ENCODE measurements around the gene PRKG1. TPM values are rescaled to one million over a fixed set of nuclear protein-coding genes. Genes with fewer than 3 reads are reported as not detected.

Gene PRKG1
- total and polyA plus RNA-seq, 2 of the 8 experiments (the other 6 are each of a cell fraction or from before 2014, with no cell fraction given) = 4.2 to 15.2 TPM

DNA sequence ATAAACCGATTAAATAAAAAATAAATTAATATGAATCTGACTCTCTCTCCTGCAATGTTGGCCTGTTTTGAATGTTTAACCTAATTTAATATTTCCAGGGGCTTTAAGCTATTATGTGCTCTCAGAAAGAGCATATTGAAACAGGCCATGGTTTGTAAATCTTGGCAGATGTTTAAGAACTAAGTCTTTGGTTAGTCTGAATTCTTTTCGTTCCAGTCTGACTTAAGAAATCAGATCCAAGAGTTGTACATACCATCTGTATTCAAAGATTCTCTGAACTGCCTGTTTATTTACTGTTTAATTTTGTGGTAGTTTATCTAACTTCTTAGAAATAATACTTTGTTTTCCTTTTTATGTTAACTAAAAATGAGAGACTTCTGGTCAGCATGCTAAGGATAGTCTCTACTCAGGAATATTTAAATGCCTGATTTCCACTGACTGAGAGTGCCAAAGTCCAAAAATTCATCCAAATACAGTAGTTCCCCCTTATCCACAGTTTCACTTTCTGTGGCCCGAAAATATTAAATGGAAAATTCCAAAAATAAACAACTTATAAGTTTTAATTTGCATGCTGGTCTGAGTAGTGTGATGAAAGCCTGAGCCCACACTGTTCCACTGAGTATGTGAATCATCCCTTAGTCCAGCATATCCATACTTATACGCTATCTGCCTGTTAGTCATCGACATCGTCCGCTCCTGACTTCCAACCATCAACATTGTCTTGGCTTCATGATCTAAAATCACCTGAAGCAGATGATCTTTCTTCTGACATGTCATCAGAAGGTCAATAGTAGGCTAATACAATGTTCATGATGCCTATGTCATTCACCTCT, 863.2 kb downstream of the PRKG1 start:
- H2BK20ac ChIP-seq (ENCODE audit: low read length) = no peak overlapping the region
- no peak for TF ChIP-seq EGR1 (IDR thresholded peaks at IDR 0.05; ENCODE audit: borderline replicate concordance, low read depth, low read length)
- no peak for TF ChIP-seq TEAD4 (IDR thresholded peaks at IDR 0.05; ENCODE audit: low read depth, low read length)
- TF ChIP-seq GTF2F1 (IDR thresholded peaks at IDR 0.05; ENCODE audit: borderline replicate concordance, low read depth, low read length) = no peak
- TF ChIP-seq KDM5A (IDR thresholded peaks at IDR 0.05; ENCODE audit: low read length) = no peak
- TF ChIP-seq CHD2 (IDR thresholded peaks at IDR 0.05; ENCODE audit: low read length) = no peak
- no peak for TF ChIP-seq RBBP5 (IDR thresholded peaks at IDR 0.05; ENCODE audit: borderline replicate concordance, low read depth, low read length)
- no peak for TF ChIP-seq ASH2L (IDR thresholded peaks at IDR 0.05; ENCODE audit: low read length)
- no peak for TF ChIP-seq CHD1 (IDR thresholded peaks at IDR 0.05; ENCODE audit: low read depth, low read length)
- no peak for TF ChIP-seq SP4 (IDR thresholded peaks at IDR 0.05; ENCODE audit: low read length)
- no peak for TF ChIP-seq ATF2 (IDR thresholded peaks at IDR 0.05; ENCODE audit: low read length)
- TF ChIP-seq TAF7 (optimal IDR thresholded peaks at IDR 0.05; ENCODE audit: borderline replicate concordance, low read depth, low read length) = no peak
- H2BK15ac ChIP-seq (ENCODE audit: low read length) = no peak overlapping the region
- H3K4me2 ChIP-seq (ENCODE audit: insufficient read depth in 1 of 2, low read depth in 2 of 2, low read length in 2 of 2) = no peak overlapping the region
- H3K27me3 ChIP-seq (replicated peaks in 1 of 4; ENCODE audit: control insufficient read depth in 3 of 4, extremely low read depth in 1 of 4, insufficient read depth in 3 of 4, low read length in 3 of 4) = no peaks in the 10 kb centered on the region
- 91% methylated on average over 7 of the region's 7 CpGs; no CpG with 5 or more reads in 1 of the 2 experiments for WGBS, 2 experiments (ENCODE audit: extremely low coverage in 1 of 2, insufficient coverage in 1 of 2, insufficient read length in 1 of 2, insufficient replicate concordance in 2 of 2, low coverage in 1 of 2, low lambda C conversion rate in 2 of 2, missing lambda C conversion rate in 1 of 2)
- no peak overlapping the region for H2AFZ ChIP-seq (ENCODE audit: low read length)
- FAIRE-seq = no peak
- H3K27ac ChIP-seq (ENCODE audit: low read depth, low read length) = no peak overlapping the region
- no peaks in the 10 kb centered on the region for H3K4me1 ChIP-seq (replicated peaks in 1 of 4; ENCODE audit: control insufficient read depth in 3 of 4, insufficient read depth in 4 of 4, low read length in 3 of 4)
- no peaks in the 10 kb centered on the region for H3K36me3 ChIP-seq (ENCODE audit: control insufficient read depth in 2 of 4, insufficient read depth in 4 of 4, low read length in 3 of 4)
- no peak overlapping the region for H3K9ac ChIP-seq (replicated peaks in 1 of 4; ENCODE audit: extremely low read depth in 1 of 4, low read depth in 3 of 4, low read length in 3 of 4)
- no peak overlapping the region for H4K91ac ChIP-seq (replicated peaks; ENCODE audit: insufficient read length, low read length)
- no peak overlapping the region for H3K4ac ChIP-seq (replicated peaks; ENCODE audit: insufficient read length, low read depth, low read length)
- no peaks in the 10 kb centered on the region for H3K79me2 ChIP-seq (ENCODE audit: control insufficient read depth in 1 of 2, insufficient read depth in 2 of 2, low read length in 2 of 2)
- H3K14ac ChIP-seq (ENCODE audit: insufficient read length) = no peak overlapping the region
- no peak overlapping the region for H3K23ac ChIP-seq (ENCODE audit: insufficient read length)
- no peak overlapping the region for H2AK5ac ChIP-seq (ENCODE audit: low read depth, low read length)
- no peak overlapping the region for H3K4me3 ChIP-seq (ENCODE audit: extremely low read depth in 1 of 4, insufficient read depth in 2 of 4, low read depth in 3 of 4, low read length in 4 of 4)
- no peak for DNase-seq (ENCODE audit: low read depth in 1 of 2, low spot score in 2 of 2)
- H3K18ac ChIP-seq (ENCODE audit: extremely low read depth, low read length) = no peak overlapping the region
- H4K5ac ChIP-seq (ENCODE audit: insufficient read length, low read depth, low read length) = no peak overlapping the region
- no peak overlapping the region for H4K8ac ChIP-seq (ENCODE audit: extremely low read depth, insufficient read depth, low read length)
- H3K79me1 ChIP-seq (ENCODE audit: low read depth, low read length) = no peaks in the 10 kb centered on the region
- H3K56ac ChIP-seq (replicated peaks; ENCODE audit: insufficient read length, low read depth, low read length) = no peak overlapping the region
- no peaks in the 10 kb centered on the region for H3K23me2 ChIP-seq (ENCODE audit: low read depth, low read length)
- H2BK120ac ChIP-seq (replicated peaks; ENCODE audit: low read depth, low read length) = no peak overlapping the region
- ChIA-PET POLR2A (ENCODE audit: partially characterized antibody) (no interaction called here), CTCF (ENCODE audit: partially characterized antibody) (interaction anchor here (1.3 kb wide), 1 partner anchor 22 kb away, joined by 4 read pairs; no protein-coding TSS in a partner anchor)
- H2BK5ac ChIP-seq (ENCODE audit: low read depth, low read length) = no peak overlapping the region
- H2BK12ac ChIP-seq (ENCODE audit: low read depth, low read length) = no peak overlapping the region
- no peaks in the 10 kb centered on the region for H3K9me3 ChIP-seq (ENCODE audit: insufficient read depth in 2 of 2, low read depth in 1 of 2, low read length in 1 of 2)
- no peaks in the 10 kb centered on the region for H4K20me1 ChIP-seq (replicated peaks in 1 of 2; ENCODE audit: control insufficient read depth in 1 of 2, insufficient read depth in 2 of 2, low read length in 2 of 2)

Data from H1 (cell line).